Activated CD4-positive, alpha-beta T cell treated with anti-CD3 and anti-CD28 coated beads for 36 hours (primary cell): ENCODE measurements around the gene CCNO. TPM values are rescaled to one million over a fixed set of nuclear protein-coding genes. Genes with fewer than 3 reads are reported as not detected.

Source experiments
- ATAC-seq: fragments of 200-7000 bp; cut with Tn5 transposase; one replicate; pipeline ENCODE4 v1.10.0; 2021; ENCODE audit warnings: mild to moderate bottlenecking, moderate library complexity
- CTCF ChIA-PET: fragments of 350-600 bp; sonication (Branson Sonifier 250); formaldehyde crosslinking; loops from one replicate; lab custom pipeline; 2021; ENCODE audit warnings: antibody characterized with exemption; lab: Charles Lee
- POLR2A ChIA-PET: fragments of 350-600 bp; sonication (Branson Sonifier 250); formaldehyde crosslinking; loops from one replicate; lab custom pipeline; 2021; ENCODE audit warnings: antibody characterized with exemption, inconsistent platforms; lab: Charles Lee
- DNase-seq: peaks from one replicate; pipeline ENCODE4 v3.0.0-alpha.2; 2020
- H3K27ac Mint-ChIP-seq: one replicate; pipeline ENCODE4 v1.8.0; 2021; ENCODE audit warnings: mixed read lengths
- H3K27me3 Mint-ChIP-seq: one replicate; pipeline ENCODE4 v1.8.0; 2021; ENCODE audit warnings: mixed read lengths
- H3K36me3 Mint-ChIP-seq: one replicate; pipeline ENCODE4 v1.8.0; 2021; ENCODE audit warnings: low read depth, mixed read lengths
- H3K4me1 Mint-ChIP-seq: one replicate; pipeline ENCODE4 v1.8.0; 2021; ENCODE audit warnings: mixed read lengths
- H3K4me3 Mint-ChIP-seq: one replicate; pipeline ENCODE4 v1.8.0; 2021; ENCODE audit warnings: mild to moderate bottlenecking, moderate library complexity, mixed read lengths
- H3K9me3 Mint-ChIP-seq: one replicate; pipeline ENCODE4 v1.8.0; 2021; ENCODE audit warnings: low read depth, mixed read lengths
- intact Hi-C, 2 experiments: fragments of 100-400 bp; cut with DNase I in 1 of 2; cut with micrococcal nuclease in 1 of 2; formaldehyde crosslinking; loops; one replicate each; pipeline versions ENCODE4 v1.14.2 to v1.15.1; 2022 to 2024; cut with DNase I, micrococcal nuclease
- total RNA-seq, 2 experiments: library from RNA; stranded (reverse); gene quantifications; one replicate each; pipeline ENCODE4 v1.2.3, GENCODE V29; 2021

The CCNO gene
- total RNA-seq, 2 experiments from 2014 or later = not detected

- DNase-seq (no peak), ATAC-seq (no peak)
- Mint-ChIP-seq H3K36me3 (no peaks in the 10 kb centered on the region), H3K27me3 (peaks cover 49% of the 10 kb centered on the region), H3K4me1 (no peaks in the 10 kb centered on the region), H3K9me3 (no peaks in the 10 kb centered on the region), H3K27ac (no peak overlapping the region), H3K4me3 (no peak overlapping the region)
- ChIA-PET CTCF (interaction anchor here (0.6 to 1.5 kb wide), 4 partner anchors 12 to 523 kb away, joined by 3 to 4 read pairs (median 4); no protein-coding TSS in a partner anchor), POLR2A (no interaction called here)
- intact Hi-C loops = loop anchor here in 1 of 2 experiments (5.0 kb wide), 1 partner anchor 505 kb away; no protein-coding TSS in a partner anchor
Measured at GRCh38 chr5:55187370-55187769, 46.0 kb downstream of the CCNO start.

Other genes with a start within 250 kb of the CCNO start
- not detected for gene ESM1, start 248.0 kb downstream of the CCNO start, total RNA-seq
- gene GZMK, start 209.4 kb downstream of the CCNO start, total RNA-seq = not detected
- gene GZMA, start 131.0 kb downstream of the CCNO start, total RNA-seq = 1 to 10 TPM; 2.4 TPM
- not detected for gene GPX8, start 73.4 kb downstream of the CCNO start, total RNA-seq
- gene CDC20B, start 60.4 kb downstream of the CCNO start, total RNA-seq = not detected
- gene MCIDAS, start 6.3 kb downstream of the CCNO start, total RNA-seq = not detected
- gene DHX29, start 74.1 kb upstream of the CCNO start, total RNA-seq = 10 to 100 TPM; 12.1 to 12.9 TPM
- gene MTREX, start 74.4 kb upstream of the CCNO start, total RNA-seq = 100 to 1,000 TPM in 1 of 2 experiments, 10 to 100 TPM in 1; 98.2 to 106 TPM